HepG2 (cell line): Measurements from ENCODE around the gene ADRM1. TPM values are rescaled to one million over a fixed set of nuclear protein-coding genes. Genes with fewer than 3 reads are reported as not detected.

ENCODE experiments used
- EEA1 ChIP-seq: sonication (generic); formaldehyde crosslinking; IDR thresholded peaks from 2 replicates; pipeline ENCODE4 v1.5.1; 2020; ENCODE audit warnings: mild to moderate bottlenecking, missing genetic modification reagents, borderline replicate concordance
- GABPB1 ChIP-seq: IDR thresholded peaks from 2 replicates; pipeline ENCODE4 v1.6.1; 2016; ENCODE audit warnings: mild to moderate bottlenecking, missing genetic modification reagents, moderate library complexity, missing compliant biosample characterization
- KDM5B ChIP-seq: sonication (generic); formaldehyde crosslinking; IDR thresholded peaks from 2 replicates; pipeline ENCODE4 v1.4.0; 2020; ENCODE audit warnings: missing genetic modification reagents, mild to moderate bottlenecking, borderline replicate concordance
- RNF219 ChIP-seq: sonication (generic); formaldehyde crosslinking; IDR thresholded peaks from 2 replicates; pipeline ENCODE4 v1.5.0; 2020; ENCODE audit warnings: mild to moderate bottlenecking, missing genetic modification reagents
- SRSF1 ChIP-seq: fragments of 200-400 bp; formaldehyde crosslinking; optimal IDR thresholded peaks from 2 replicates; pipeline ENCODE3; 2017; ENCODE audit warnings: mild to moderate bottlenecking, low read depth, low read length, moderate library complexity
- TEF ChIP-seq: sonication (generic); formaldehyde crosslinking; IDR thresholded peaks from 2 replicates; pipeline ENCODE4 v1.5.0; 2020; ENCODE audit warnings: missing genetic modification reagents
- TMF1 ChIP-seq: sonication (generic); formaldehyde crosslinking; IDR thresholded peaks from 2 replicates; pipeline ENCODE4 v1.8.1; 2022; ENCODE audit warnings: low read depth, missing genetic modification reagents
- YY1 ChIP-seq: IDR thresholded peaks from 2 replicates; pipeline ENCODE4 v1.6.1; 2011; ENCODE audit warnings: low read length, low read depth, moderate library complexity, mild to moderate bottlenecking; ENCODE audit not compliant: insufficient read depth, insufficient replicate concordance
- ZMYM4 ChIP-seq: sonication (generic); formaldehyde crosslinking; IDR thresholded peaks from 2 replicates; pipeline ENCODE4 v1.8.1; 2023; ENCODE audit warnings: mild to moderate bottlenecking, missing genetic modification reagents
- ZNF20 ChIP-seq: sonication (generic); formaldehyde crosslinking; IDR thresholded peaks from 2 replicates; pipeline ENCODE4 v1.4.0; 2020; ENCODE audit warnings: mild to moderate bottlenecking, moderate library complexity, missing genetic modification reagents
- ZNF281 ChIP-seq: sonication (generic); formaldehyde crosslinking; IDR thresholded peaks from 2 replicates; pipeline ENCODE4 v1.4.0; 2020; ENCODE audit warnings: missing genetic modification reagents, borderline replicate concordance
- ZNF292 ChIP-seq: sonication (generic); formaldehyde crosslinking; IDR thresholded peaks from 2 replicates; pipeline ENCODE4 v1.8.1; 2022; ENCODE audit warnings: mild to moderate bottlenecking, low read depth, missing genetic modification reagents, borderline replicate concordance
- ZNF44 ChIP-seq: sonication (generic); formaldehyde crosslinking; IDR thresholded peaks from 2 replicates; pipeline ENCODE4 v1.5.1; 2020; ENCODE audit warnings: mild to moderate bottlenecking, missing genetic modification reagents
- ZNF451 ChIP-seq: sonication (generic); formaldehyde crosslinking; IDR thresholded peaks from 2 replicates; pipeline ENCODE4 v1.5.0; 2020; ENCODE audit warnings: mild to moderate bottlenecking, missing genetic modification reagents
- ZNF496 ChIP-seq: sonication (generic); formaldehyde crosslinking; IDR thresholded peaks from 2 replicates; pipeline ENCODE4 v1.8.1; 2023; ENCODE audit warnings: mild to moderate bottlenecking, moderate library complexity, missing genetic modification reagents; ENCODE audit not compliant: insufficient replicate concordance
- ZNF563 ChIP-seq: sonication (generic); formaldehyde crosslinking; IDR thresholded peaks from 2 replicates; pipeline ENCODE4 v1.8.0; 2022; ENCODE audit warnings: mild to moderate bottlenecking, moderate library complexity, missing genetic modification reagents
- ZNF720 ChIP-seq: sonication (generic); formaldehyde crosslinking; IDR thresholded peaks from 2 replicates; pipeline ENCODE4 v1.4.0; 2020; ENCODE audit warnings: missing genetic modification reagents
- ZNF883 ChIP-seq: sonication (generic); formaldehyde crosslinking; IDR thresholded peaks from 2 replicates; pipeline ENCODE4 v1.5.1; 2020; ENCODE audit warnings: mild to moderate bottlenecking, missing genetic modification reagents; ENCODE audit errors: not compliant biosample characterization
- ZNF891 ChIP-seq: sonication (generic); formaldehyde crosslinking; IDR thresholded peaks from 2 replicates; pipeline ENCODE4 v1.5.0; 2020; ENCODE audit warnings: mild to moderate bottlenecking, missing genetic modification reagents
- polyA plus RNA-seq, 8 experiments: library from polyadenylated mRNA; depleted of rRNA in 3 of 8; stranded (reverse) in 7 of 8; unstranded in 1 of 8; fragments of >200 nt; fragmentation: Illumina TruSeq in 4 of 8; extraction: Trizol in 4 of 8; gene quantifications; 2 replicates each; pipeline versions ENCODE4 v1.2.1 to v1.2.3, GENCODE V29; 2011 to 2016; ENCODE audit warnings: low read depth in 4 of 8, missing spikeins in 1 of 8, mixed read lengths in 1 of 8; ENCODE audit not compliant: insufficient read depth in 1 of 8
- total RNA-seq, 5 experiments: library from RNA; depleted of rRNA; stranded (reverse); fragments of >200 nt; fragmentation: Illumina TruSeq; extraction: Trizol; gene quantifications; 2 replicates each; pipeline ENCODE4 v1.2.3, GENCODE V29; 2016; ENCODE audit warnings: low read depth in 1 of 5

ADRM1 gene
- total and polyA plus RNA-seq, 2 of the 13 experiments (the other 11 are each of a cell fraction or from before 2014, with no cell fraction given), result 92.9 to 154 TPM

GRCh38 chr20:62353289-62354030 lies 50.7 kb downstream of the ADRM1 start (continued):
- TF ChIP-seq ZNF496 (CRISPR knock-in tag), result no peak
- TF ChIP-seq ZNF20 (CRISPR knock-in tag), result no peak
- no peak for TF ChIP-seq ZNF563 (CRISPR knock-in tag)
- no peak for TF ChIP-seq TMF1
- TF ChIP-seq SRSF1, result peak; percentile 54
- TF ChIP-seq ZNF44 (CRISPR knock-in tag), result no peak
- peak; percentile 43; the same call in 1 of the 2 replicates for TF ChIP-seq GABPB1
- TF ChIP-seq EEA1 (CRISPR knock-in tag), result no peak
- peak; percentile 10; the same call in 1 of the 2 replicates for TF ChIP-seq ZMYM4 (CRISPR knock-in tag)
- no peak for TF ChIP-seq TEF
- no peak for TF ChIP-seq ZNF891 (CRISPR knock-in tag)
- peak; percentile 75 for TF ChIP-seq KDM5B (CRISPR knock-in tag)
- TF ChIP-seq ZNF720 (CRISPR knock-in tag), result 0 out of 2 replicates have a peak, but pooled peaks have one; percentile 28
- 0 out of 2 replicates have a peak, but pooled peaks have one; percentile 40 for TF ChIP-seq ZNF451 (CRISPR knock-in tag)
- no peak for TF ChIP-seq YY1
- TF ChIP-seq ZNF883 (CRISPR knock-in tag), result peak; percentile 74
- TF ChIP-seq RNF219 (CRISPR knock-in tag), result no peak
- peak; percentile 90; the same call in 1 of the 2 replicates for TF ChIP-seq ZNF281 (CRISPR knock-in tag)
- 0 out of 2 replicates have a peak, but pooled peaks have one; percentile 60 for TF ChIP-seq ZNF292
